GM12874 (cell line): ENCODE results near the gene PIAS2.

Experiments used
- CTCF ChIP-seq: IDR thresholded peaks from 2 replicates; pipeline ENCODE4 v1.5.1; 2011; ENCODE audit warnings: low read depth, mild to moderate bottlenecking, control low read depth, low read length, moderate library complexity; ENCODE audit not compliant: insufficient read depth

Gene PIAS2

DNA sequence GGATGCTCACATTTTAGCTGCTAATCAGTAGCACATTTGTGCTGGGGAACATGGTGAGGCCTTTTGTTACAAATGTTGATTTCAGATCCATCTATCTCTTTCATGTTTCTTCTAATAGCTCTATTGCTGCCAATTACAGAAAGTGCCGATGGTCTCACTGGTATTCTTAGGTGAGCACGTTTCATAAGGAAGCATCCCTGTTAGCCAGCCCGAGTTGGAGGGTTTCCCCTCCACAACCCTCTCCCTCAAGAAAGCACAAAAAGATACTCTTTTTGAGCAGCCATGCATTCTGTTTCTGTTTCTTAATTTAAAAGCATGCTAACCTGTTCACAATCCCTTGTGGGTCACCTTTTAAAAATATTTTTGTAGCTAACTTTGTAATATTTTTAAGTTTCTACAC is 129.6 kb downstream of the PIAS2 start:
- TF ChIP-seq CTCF: no peak

- no peak for TF ChIP-seq CTCF
These were observed 144.9 kb downstream of the PIAS2 start for GRCh38 chr18:46772357-46772756.

DNA sequence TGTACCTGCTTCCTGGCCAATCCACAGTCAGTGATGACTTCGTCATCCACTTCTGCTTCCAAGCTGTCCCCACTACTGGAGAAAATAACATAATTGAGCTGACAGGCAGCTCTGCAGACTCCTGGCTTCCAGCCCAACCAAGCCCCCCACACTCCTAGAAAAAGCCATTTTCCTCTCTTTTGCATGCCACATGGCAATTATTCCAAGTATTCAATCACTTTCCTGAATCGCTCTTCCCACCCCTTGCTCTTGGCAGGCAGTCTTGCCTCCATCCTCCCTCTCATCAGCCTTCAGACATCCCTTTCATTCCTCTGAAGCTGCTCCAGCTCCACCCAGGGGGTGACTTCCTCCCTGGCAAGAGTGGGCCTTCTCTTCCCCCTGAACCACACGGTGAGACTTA is 146.2 kb downstream of the PIAS2 start:
- TF ChIP-seq CTCF: no peak

DNA sequence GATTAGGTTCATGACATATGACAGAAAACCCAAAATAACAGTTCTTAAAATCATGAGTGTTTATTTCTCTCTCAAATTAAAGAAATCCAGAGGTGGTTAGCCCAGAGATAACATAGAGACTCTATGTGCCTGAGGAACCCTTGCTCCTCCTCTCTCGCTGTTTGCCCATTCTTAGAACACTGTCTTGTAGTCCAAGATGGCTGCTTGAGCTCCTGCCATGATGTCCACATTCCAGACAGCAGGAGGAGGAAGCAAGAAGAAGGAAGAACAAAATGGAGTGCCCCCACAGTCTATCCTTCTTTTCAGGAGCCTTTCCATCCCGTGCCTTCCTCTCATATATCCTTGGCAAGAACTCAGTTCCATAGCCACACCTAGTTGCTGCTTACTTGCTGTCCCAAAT is 146.6 kb downstream of the PIAS2 start:
- TF ChIP-seq CTCF: no peak

GRCh38 chr18:46768166-46768921 is 149.0 kb downstream of the PIAS2 start:
- TF ChIP-seq CTCF: no peak

GRCh38 chr18:46767217-46767616 is 150.1 kb downstream of the PIAS2 start:
- TF ChIP-seq CTCF: no peak

DNA sequence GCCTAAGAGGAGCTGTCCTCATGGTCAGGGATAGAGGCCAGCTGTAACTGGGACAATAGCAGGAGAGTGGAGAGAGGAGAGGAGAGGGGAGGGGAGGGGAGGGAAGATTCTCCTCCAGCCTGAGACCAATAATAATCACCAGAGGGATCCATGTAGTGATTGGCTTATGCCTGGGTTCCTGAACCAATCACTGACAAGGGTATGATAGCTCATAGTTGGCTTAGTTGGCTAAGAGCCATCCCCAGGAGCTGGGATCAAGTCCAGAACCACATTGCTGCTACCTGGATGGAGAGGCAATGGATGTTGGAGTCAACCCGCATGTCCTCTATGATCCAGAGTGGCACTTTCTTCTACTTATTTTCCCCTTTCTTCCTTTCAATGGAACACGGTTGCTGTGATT is 152.7 kb downstream of the PIAS2 start:
- no peak for TF ChIP-seq CTCF
